ENCODE measurements around the gene ADAMTSL3.

GRCh38 chr15:83922649-83923294 is 268.8 kb downstream of the ADAMTSL3 start:
- no peak for TF ChIP-seq CTCF (conservative IDR thresholded peaks at IDR 0.05 in 1 of 2, IDR thresholded peaks at IDR 0.05 in 1 of 2; ENCODE audit: extremely low read depth in 1 of 2, insufficient read depth in 1 of 2, low read depth in 1 of 2, low read length in 2 of 2)
- TF ChIP-seq EZH2 (IDR thresholded peaks at IDR 0.05; ENCODE audit: borderline replicate concordance, low read length): no peak

All from mammary epithelial cell (primary cell).